ENCODE results near the gene CARD11.

CARD11 gene

DNA sequence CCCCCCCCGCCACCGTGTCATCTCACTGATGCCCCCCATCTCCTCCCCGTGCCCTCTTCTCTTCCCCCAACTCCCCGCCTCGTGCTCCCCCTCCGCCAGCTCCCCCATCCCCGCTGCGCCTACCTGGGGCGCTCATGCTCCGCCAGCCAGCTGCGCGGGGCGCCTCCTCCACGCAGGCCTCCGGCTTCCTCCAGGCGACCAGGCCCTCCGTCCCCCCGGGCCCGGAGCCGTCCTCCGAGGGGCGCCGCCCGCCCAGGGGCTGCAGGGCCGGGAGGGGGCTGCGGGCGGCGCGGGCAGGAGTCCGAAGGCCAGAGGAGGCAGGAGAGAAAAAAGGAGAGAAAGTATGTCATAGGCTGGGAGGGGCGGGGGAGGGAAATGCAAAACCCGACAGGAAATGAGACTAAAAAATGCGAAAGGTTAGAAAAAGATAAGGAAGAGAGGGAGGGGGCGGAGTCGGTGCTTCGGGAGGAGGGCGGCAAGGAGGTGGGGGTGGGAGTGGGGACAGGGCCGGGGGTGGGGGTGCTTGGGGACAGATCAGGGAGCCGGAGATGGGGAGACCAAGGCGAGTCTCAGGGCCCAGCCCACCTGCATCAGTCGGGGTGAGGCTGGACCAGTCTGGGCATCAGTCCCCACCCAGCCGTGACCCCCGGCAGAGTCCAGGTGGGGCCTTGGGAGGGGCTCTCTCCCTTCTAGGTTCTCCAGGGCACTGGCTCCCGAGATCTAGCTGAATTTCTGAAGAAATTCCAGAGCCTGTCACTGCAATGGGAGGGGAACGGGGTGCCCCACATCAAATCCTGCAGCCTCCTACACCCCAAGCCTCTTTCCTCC is at the start of gene CARD11:
CARD11 (minus strand) TSS at position 324 of the 828 bp plus-strand sequence. CDS start 85,361 bp downstream, outside the sequence.
- peak; percentile 34 to 44 for DNase-seq (ENCODE audit: low read depth in 2 of 2)

- peak; percentile 33 to 47 for DNase-seq (ENCODE audit: low read depth in 2 of 2)
Observed at GRCh38 chr7:3092468-3092867, 48.8 kb upstream of the CARD11 start.

GRCh38 chr7:3091631-3092030 is 48.0 kb upstream of the CARD11 start:
- DNase-seq (ENCODE audit: low read depth in 2 of 2), result no peak

GRCh38 chr7:3089493-3089892 is 45.8 kb upstream of the CARD11 start:
- no peak for DNase-seq (ENCODE audit: low read depth in 2 of 2)

GRCh38 chr7:3087243-3087755 is 43.6 kb upstream of the CARD11 start:
- no peak for DNase-seq (ENCODE audit: low read depth in 2 of 2)

DNA sequence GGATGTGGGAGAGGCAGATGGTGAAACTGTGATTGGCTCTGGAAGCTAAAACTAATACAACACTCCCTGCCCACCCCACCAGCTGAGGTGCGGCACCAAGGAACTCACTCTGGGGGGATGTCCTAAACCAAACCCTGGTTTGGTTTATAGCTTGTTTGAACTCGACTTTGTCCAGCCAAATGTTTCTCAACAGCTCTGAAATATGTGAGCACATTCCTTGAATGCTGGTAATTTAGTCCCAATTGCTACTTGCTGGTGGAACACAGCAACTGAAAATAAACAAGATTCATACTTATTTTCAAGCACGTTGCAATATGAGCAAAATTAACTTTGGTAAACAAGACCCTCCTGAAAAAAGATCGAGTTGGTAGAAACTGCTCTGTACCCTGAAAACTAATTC is 39.7 kb upstream of the CARD11 start:
- no peak for DNase-seq (ENCODE audit: low read depth in 2 of 2)

DNA sequence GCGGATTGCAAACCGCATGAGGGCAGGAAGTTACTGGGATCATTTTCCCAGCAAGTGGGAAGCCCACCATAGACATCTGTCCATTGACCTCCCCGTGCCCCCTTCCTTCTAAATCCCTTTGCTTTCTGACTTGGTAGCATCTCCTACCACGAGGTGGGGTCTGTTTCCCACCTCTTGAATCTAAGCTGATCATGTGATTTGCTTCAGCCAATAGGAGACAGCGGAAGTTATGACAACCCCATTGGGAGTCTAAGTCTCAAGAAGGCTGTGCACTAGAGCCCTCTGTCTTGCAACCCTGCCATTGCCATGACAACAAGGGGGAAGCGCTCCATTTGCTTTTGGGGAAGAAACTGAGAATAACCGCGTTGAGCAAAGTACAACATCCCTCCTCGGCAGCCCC is 39.2 kb upstream of the CARD11 start:
- DNase-seq (ENCODE audit: low read depth in 2 of 2), result no peak

DNA sequence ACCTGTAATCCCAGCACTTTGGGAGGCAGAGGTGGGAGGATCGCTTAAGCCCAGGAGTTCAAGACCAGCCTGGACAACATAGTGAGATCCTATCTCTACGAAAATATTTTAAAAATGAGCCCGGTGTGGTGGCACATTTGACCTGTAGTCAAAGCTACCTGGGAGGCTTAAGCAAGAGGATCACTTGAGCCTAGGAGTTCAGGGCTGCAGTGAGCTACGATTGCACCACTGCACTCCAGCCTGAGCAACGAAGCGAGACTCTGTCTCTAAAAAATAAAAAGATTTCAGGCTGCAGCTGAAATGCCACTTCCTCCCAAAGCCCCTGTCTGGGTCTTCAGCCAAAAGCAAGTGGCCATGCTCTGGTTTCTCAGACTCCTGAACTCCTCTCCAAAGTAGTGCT is 38.7 kb upstream of the CARD11 start:
- DNase-seq (ENCODE audit: low read depth in 2 of 2), result no peak

GRCh38 chr7:3080106-3080505 is 36.4 kb upstream of the CARD11 start:
- DNase-seq (ENCODE audit: low read depth in 2 of 2), result no peak

DNA sequence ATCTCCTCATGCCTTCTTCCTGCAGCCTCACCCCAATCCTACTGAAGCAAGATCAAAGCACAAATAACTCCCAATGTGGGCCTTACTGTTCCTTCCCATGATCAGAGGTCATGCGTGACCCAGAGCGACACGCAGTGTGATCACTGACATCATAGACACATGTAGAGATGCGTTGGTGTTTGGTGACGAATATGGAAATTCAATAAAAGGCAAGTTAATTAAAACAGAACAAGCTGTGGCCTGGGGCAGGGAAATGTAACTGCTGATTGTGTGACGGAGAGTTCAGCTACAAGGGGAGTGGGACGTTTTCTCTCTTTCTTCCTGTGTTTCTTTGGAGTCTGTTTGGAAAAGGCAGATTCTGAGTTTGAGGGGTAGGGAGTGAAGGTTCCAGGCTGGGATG is 34.8 kb upstream of the CARD11 start:
- DNase-seq (ENCODE audit: low read depth in 2 of 2), result no peak

DNA sequence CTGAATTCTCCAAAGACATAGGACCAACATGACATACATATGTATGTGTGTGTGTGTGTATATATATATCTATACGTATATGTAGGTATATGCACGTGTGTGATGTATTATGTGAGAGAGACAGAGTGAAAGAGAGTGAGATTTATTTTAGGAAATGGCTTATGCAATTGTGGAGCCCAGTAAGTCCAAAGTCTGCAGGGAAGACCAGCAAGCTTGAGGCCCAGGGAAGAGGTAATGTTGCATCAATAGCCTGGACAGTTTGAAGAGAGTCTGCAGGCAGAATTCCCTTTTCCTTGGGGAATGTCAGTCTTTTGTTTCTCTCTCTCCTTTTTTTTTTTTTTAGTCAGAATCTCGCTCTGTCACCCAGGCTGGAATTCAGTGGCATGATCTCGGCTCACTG is 33.0 kb upstream of the CARD11 start:
- no peak for DNase-seq (ENCODE audit: low read depth in 2 of 2)

DNA sequence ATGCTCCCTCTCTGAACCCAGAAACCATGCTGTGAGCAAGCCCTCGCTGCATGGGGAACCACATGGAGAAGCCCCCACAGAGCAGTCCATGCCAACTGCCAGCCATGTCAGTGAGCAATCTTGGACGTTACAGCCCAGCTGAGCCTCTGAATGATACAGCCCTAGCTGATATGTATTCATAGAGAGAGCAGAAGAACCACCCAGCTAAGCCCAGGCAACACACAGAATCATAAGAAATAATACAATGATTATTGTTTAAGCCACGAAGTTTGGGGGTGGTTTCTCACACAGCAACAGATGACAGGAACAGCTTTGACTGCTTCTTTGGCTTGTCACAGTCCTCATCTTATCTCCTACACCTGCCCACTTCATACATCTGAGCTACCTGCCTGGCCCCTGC is 32.5 kb upstream of the CARD11 start:
- DNase-seq (ENCODE audit: low read depth in 2 of 2), result no peak

DNA sequence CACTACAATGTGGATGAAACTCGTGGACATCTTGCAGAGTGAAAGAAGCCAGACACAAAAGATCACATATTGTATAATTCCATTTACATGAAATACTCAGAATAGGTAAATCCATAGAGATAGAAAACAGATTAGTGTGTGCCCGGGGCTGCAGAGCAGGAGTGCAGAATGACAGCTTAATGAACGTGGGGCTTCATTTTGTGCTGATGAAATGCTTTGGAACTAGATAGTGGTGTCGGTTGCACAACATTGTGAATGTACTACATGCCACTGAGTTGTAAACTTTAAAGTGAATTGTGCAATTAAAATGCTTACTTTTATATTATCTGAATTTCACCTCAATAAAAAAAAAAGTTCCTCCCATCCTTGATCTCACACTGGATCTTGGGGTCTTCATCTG is 31.8 kb upstream of the CARD11 start:
- no peak for DNase-seq (ENCODE audit: low read depth in 2 of 2)

GRCh38 chr7:3074459-3074821 is 30.8 kb upstream of the CARD11 start:
- no peak for DNase-seq (ENCODE audit: low read depth in 2 of 2)

- DNase-seq (ENCODE audit: low read depth in 2 of 2), result no peak
Observed at GRCh38 chr7:3073763-3074458, 30.2 kb upstream of the CARD11 start.

DNA sequence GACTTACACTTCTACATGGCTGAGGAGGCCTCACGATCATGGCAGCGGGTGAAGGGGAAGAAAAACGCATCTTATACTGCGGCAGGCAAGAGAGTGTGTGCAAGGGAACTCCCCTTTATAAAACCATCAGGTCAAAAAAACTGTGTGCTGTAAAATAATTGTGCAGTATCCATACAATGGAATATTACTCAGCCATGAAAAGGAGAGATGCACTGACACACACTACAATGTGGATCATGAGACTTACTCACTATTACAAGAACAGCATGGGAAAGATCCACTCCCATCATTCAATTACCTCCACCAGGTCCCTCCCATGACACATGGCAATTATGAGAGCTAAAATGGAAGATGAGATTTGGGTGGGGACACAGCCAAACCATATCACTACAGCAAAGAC is 27.2 kb upstream of the CARD11 start:
- DNase-seq (ENCODE audit: low read depth in 2 of 2), result no peak

DNA sequence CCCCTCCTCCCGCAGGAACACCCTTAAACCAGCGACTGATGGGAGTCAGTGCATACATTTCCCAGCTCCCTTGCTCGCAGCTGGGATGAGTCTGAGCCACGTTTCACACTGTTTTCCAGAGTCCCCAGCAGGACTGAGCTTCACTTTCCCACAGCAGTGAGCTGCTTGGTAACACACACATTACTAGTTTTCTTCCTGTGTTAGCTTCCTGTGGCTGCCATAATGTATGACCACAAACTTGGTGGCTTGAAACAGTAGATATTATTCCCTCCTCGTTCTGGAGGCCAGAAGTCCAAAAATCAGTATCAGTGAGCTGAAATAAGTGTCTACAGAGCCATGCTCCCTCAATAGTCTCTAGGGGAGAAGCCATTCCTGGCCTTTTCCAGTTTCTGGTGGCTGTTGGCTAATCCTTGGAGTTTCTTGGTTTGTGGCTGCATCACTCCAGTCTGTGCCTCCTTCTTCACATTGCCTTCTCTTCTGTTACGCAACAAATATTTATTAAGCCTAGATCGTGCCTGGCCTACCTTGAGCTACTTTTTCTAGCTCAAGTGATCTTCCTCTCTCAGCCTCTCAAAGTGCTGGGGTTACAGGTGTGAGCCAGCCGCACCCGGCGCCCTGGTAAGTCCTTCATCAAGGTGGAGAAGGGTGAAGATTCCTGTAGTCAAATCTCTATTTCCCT is 26.2 kb upstream of the CARD11 start:
- no peak for DNase-seq (ENCODE audit: low read depth in 2 of 2)

- no peak for DNase-seq (ENCODE audit: low read depth in 2 of 2)
Observed at GRCh38 chr7:3068530-3068929, 24.9 kb upstream of the CARD11 start.

DNA sequence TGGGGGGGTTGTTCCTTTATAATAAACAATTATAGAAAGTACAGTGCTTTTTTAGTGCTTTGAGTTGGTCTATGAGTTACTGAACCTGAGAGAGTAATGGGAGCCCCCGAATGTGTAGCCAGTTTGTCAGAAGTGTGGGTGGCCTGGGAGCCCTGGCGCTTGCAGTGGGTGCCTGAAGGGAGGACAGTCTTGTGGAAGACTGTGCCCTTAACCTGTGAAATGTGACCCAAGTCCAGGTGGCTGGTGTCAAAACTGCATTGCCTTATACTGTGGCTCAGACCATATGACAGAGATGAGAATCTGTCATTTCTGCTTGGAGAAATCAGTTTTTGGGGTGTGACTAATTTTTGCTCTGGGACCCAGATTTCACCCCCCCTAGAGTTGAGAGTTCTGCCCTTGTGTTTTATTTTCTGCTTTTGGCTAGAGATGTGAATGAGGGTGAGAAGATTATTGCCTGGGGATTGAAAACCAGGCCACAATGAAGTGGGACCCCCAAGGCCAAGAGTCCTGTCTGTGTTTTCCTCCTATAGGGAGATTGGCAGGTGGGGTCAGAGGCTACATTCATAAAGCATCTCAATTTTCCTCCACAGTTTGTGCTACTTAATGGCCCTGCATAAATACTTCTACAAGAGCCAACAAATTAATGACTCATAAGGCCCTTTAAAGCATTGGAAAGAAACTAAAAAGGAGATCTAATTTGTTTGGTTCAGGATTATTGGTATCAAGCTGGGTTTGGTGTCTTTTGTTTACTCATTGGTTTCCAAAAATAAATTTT is 24.1 kb upstream of the CARD11 start:
- DNase-seq (ENCODE audit: low read depth in 2 of 2), result no peak

GRCh38 chr7:3067193-3067592 is 23.5 kb upstream of the CARD11 start:
- no peak for DNase-seq (ENCODE audit: low read depth in 2 of 2)

GRCh38 chr7:3066506-3066905 is 22.8 kb upstream of the CARD11 start:
- no peak for DNase-seq (ENCODE audit: low read depth in 2 of 2)

DNA sequence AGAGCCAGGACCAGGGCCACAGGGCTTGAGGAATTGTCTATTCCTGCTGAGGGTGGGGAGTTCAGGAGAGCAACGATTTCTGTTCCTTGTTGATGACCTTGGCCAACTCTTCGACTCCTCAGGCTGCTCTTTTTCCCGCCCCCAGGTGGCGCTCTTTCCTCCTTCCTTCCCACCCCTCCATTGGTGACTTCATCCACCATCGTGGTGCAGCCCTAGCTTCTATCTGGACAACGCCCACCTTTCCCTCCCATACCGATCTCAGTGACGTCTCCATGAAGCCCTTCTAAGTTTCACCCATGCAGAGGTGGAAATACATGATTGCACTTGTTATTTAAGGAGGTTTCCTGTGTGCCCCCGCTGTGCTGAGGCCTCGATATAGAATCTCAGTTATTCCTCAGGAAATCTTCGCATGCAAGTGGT is 22.1 kb upstream of the CARD11 start:
- DNase-seq (ENCODE audit: low read depth in 2 of 2), result peak; percentile 47 to 53

Measured in stimulated activated CD4-positive, alpha-beta T cell treated with anti-CD3 and anti-CD28 coated beads, Interleukin-1b, Interleukin-23, amount 100 ng/mL, for 4 hours (primary cell).